Chondrocyte (in vitro differentiated cells): ENCODE measurements around the gene CT47B1. TPM values are rescaled to one million over a fixed set of nuclear protein-coding genes. Genes with fewer than 3 reads are reported as not detected.
A peak's percentile ranks its signal among the peaks of the same experiment; 100 is the strongest.
"Not testable (repeated sequence)": the region's sequence is repeated elsewhere in the genome, so short reads cannot be mapped to it uniquely, and the experiment has no call there.

Source experiments
- DNase-seq: peaks from one replicate; pipeline ENCODE4 v3.0.0; 2021; ENCODE audit warnings: mixed read lengths, low spot score
- H3K27ac Mint-ChIP-seq: one replicate; pipeline ENCODE4 v1.8.0; 2021; ENCODE audit warnings: mild to moderate bottlenecking, moderate library complexity, mixed read lengths; ENCODE audit not compliant: unreplicated experiment
- H3K27me3 Mint-ChIP-seq: 2 replicates; pipeline ENCODE4 v1.8.0; 2021; ENCODE audit warnings: low read depth, mixed read lengths
- H3K36me3 Mint-ChIP-seq: 2 replicates; pipeline ENCODE4 v1.8.0; 2021; ENCODE audit warnings: low read depth, mixed read lengths
- H3K4me1 Mint-ChIP-seq: 2 replicates; pipeline ENCODE4 v1.8.0; 2021; ENCODE audit warnings: low read depth, mild to moderate bottlenecking, mixed read lengths
- H3K4me3 Mint-ChIP-seq: one replicate; pipeline ENCODE4 v1.8.0; 2021; ENCODE audit warnings: mild to moderate bottlenecking, moderate library complexity, mixed read lengths; ENCODE audit not compliant: unreplicated experiment
- H3K9me3 Mint-ChIP-seq: 2 replicates; pipeline ENCODE4 v1.8.0; 2021; ENCODE audit warnings: low read depth, mixed read lengths
- long read RNA-seq: library from polyadenylated mRNA; stranded (forward); transcript quantifications from one replicate; pipeline ENCODE4 v2.0.0, GENCODE V29; 2021
- total RNA-seq: library from RNA; stranded (reverse); gene quantifications from 3 replicates; pipeline ENCODE4 v1.2.1, GENCODE V29; 2021
- TF ChIP-seq, protein P1 (sequence below): fragments of 200-600 bp; sonication (generic); IDR thresholded peaks from 2 replicates; pipeline ENCODE4 v1.5.0; 2021; ENCODE audit warnings: antibody characterized with exemption, mild to moderate bottlenecking, moderate library complexity

The CT47B1 gene
- not detected in 3 replicates for total RNA-seq
- long read RNA-seq = 0 reads

DNA sequence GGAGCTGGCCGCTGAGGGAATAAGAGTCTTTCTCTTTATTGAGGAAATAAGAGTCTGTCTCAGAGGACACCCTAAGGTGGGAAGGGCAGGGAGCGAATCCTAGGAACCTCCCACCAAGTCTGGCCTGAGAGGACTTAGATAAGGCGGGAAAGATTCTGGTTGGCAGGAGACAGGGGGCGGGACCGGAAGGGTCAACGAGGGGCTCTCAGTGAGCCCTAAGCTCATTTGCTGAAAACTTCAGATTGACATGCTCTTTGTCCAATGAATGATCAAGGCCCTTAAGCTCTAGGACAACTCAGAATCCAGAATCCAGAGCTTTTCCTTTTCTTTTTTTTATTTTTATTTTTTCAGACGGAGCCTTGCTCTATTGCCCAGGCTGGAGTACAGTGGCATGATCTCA is at the start of gene CT47B1:
TSS of gene CT47B1 (minus strand) at position 101 of the 400 bp plus-strand sequence. CDS start 196 bp downstream, outside the sequence.
- not testable (repeated sequence) for DNase-seq, H3K27me3 Mint-ChIP-seq, H3K27ac Mint-ChIP-seq, H3K4me1 Mint-ChIP-seq, H3K4me3 Mint-ChIP-seq, H3K36me3 Mint-ChIP-seq
- peaks cover 14% of the 10 kb centered on the region for H3K9me3 Mint-ChIP-seq

DNA sequence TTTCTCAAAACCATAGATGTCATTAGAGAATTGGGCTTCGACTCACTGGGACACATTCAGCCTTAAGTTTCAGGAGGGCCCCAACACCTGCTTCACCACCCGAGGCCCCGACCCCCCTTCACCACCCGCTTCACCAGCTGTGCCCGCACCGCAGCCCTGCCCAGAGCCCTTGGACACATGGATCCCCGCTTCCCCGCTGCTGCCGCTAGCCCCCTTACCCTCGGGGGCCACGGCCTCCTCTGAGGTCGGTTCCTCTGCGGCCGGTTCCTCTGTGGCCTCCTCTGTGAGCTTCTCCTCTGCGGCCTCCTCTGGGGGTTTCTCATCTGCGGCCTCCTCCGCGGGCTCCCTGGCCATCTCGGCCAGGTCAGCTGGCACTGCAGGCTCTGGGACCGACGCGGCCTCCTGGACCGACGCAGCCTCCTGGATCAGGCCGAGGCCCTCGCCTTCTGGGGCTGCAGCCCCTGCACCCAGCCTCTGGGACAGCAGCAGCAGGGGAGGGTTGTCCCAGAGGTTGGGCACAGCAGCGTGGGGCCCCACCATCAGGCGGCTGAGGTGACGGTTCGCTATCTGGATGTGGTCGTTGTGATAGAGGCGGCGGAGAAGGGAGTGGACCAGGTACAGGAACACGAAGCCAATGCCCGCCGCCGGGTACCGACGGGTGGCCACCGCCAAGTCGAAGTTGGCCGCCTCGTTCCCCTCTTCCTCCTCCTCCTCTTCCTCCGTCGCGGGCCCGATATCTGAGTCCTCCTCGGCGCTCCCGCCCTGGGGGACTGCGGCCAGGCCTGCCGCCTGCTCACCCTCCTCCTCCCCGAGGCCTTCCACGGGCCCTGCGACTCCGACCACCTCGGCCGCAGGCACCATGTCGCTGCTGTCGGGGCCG is 748 bp downstream of the CT47B1 start:
- TF ChIP-seq, protein P1, sequence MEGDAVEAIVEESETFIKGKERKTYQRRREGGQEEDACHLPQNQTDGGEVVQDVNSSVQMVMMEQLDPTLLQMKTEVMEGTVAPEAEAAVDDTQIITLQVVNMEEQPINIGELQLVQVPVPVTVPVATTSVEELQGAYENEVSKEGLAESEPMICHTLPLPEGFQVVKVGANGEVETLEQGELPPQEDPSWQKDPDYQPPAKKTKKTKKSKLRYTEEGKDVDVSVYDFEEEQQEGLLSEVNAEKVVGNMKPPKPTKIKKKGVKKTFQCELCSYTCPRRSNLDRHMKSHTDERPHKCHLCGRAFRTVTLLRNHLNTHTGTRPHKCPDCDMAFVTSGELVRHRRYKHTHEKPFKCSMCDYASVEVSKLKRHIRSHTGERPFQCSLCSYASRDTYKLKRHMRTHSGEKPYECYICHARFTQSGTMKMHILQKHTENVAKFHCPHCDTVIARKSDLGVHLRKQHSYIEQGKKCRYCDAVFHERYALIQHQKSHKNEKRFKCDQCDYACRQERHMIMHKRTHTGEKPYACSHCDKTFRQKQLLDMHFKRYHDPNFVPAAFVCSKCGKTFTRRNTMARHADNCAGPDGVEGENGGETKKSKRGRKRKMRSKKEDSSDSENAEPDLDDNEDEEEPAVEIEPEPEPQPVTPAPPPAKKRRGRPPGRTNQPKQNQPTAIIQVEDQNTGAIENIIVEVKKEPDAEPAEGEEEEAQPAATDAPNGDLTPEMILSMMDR = no peak
- no peak for DNase-seq
- Mint-ChIP-seq H3K4me1 (no peaks in the 10 kb centered on the region), H3K27ac (no peak overlapping the region), H3K9me3 (peaks cover 14% of the 10 kb centered on the region), H3K36me3 (no peaks in the 10 kb centered on the region), H3K4me3 (no peak overlapping the region), H3K27me3 (no peaks in the 10 kb centered on the region)

DNA sequence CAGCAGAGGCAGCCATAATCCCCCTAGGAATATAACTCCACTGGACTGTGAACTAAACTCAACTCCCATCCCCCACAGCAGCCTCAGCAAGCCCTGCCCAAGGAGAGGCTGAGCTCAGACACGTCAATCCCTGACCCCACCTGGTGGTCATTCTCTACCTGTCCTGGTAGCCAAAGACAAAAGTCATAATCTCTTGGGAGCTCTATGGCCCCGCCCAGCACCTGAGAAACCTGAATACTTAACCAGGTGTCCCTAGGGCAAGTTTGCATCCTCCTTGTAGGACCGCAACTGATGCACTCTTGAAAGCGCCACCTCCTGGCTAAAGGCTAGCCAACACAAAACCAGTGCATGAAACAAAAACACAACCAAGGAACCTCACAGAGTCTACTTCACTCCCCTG is 18.4 kb downstream of the CT47B1 start:
- no peaks in the 10 kb centered on the region for H3K36me3 Mint-ChIP-seq
- DNase-seq = no peak
- no peaks in the 10 kb centered on the region for H3K27me3 Mint-ChIP-seq
- H3K27ac Mint-ChIP-seq = no peak overlapping the region
- H3K4me1 Mint-ChIP-seq = no peaks in the 10 kb centered on the region
- H3K9me3 Mint-ChIP-seq = peaks cover 20% of the 10 kb centered on the region
- H3K4me3 Mint-ChIP-seq = no peak overlapping the region
- TF ChIP-seq, protein P1 = peak; percentile 37

DNA sequence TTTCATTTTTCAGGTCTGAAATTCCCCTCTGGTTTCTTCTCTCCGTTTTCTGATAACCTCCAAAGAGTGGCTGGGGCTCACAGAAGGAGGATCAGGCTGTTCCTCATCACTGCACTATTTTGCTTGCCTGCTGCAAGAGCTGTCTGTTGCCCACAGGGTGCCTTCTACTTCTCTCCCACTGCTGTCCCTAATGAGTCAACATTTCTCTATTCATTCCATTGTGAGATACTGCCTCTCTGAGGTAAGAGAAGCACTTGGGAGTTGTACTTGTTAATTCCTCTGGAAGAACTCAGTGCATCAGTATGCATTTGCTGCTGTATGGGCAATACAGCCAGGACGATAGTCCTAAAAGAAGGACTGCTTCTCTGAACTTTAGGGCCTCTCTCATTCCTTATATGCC is 34.8 kb downstream of the CT47B1 start:
- H3K27ac Mint-ChIP-seq = no peak overlapping the region
- H3K9me3 Mint-ChIP-seq = peaks cover 21% of the 10 kb centered on the region
- H3K27me3 Mint-ChIP-seq = no peaks in the 10 kb centered on the region
- DNase-seq = no peak
- no peaks in the 10 kb centered on the region for H3K4me1 Mint-ChIP-seq
- H3K4me3 Mint-ChIP-seq = no peak overlapping the region
- H3K36me3 Mint-ChIP-seq = peaks cover 2% of the 10 kb centered on the region
- TF ChIP-seq, protein P1 = no peak

DNA sequence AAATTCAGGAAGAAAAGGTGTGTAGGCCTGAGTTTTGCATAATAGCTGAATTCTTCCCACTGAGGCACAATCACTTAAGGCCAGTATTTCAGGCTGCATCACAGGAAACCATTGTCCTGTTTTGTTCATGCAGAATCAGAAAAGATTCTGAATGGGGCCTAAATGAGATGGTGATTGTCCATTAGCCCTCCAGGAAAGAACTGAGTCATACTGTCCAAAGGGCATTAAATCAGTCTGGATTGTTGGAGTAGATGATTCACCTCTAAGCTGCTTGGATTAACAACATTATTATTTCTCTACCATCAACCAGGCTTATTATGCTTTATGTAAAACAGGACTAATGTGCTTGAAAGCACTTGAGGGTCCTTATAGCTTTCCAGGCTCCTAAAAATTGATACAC is 36.2 kb downstream of the CT47B1 start:
- TF ChIP-seq, protein P1 = no peak
- H3K4me1 Mint-ChIP-seq = no peaks in the 10 kb centered on the region
- peaks cover 19% of the 10 kb centered on the region for H3K9me3 Mint-ChIP-seq
- H3K27me3 Mint-ChIP-seq = no peaks in the 10 kb centered on the region
- no peak overlapping the region for H3K4me3 Mint-ChIP-seq
- DNase-seq = no peak
- no peaks in the 10 kb centered on the region for H3K36me3 Mint-ChIP-seq
- H3K27ac Mint-ChIP-seq = no peak overlapping the region

DNA sequence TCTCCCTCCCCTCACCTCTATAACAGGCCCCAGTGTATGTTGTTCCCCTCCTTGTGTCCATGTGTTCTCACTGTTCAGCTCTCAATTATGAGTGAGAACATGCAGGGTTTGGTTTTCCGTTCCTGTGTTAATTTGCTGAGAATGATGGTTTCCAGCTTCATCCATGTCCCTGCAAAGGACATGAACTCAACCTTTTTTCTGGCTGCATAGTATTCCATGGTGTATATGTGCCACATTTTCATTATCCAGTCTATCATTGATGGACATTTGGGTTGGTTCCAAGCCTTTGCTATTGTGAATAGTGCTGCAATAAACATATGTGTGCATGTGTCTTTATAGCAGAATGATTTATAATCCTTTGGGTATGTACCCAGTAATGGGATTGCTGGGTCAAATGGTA is 48.5 kb downstream of the CT47B1 start:
- H3K9me3 Mint-ChIP-seq = peaks cover 34% of the 10 kb centered on the region
- not testable (repeated sequence) for H3K4me3 Mint-ChIP-seq, H3K4me1 Mint-ChIP-seq, DNase-seq, H3K27ac Mint-ChIP-seq, H3K27me3 Mint-ChIP-seq, H3K36me3 Mint-ChIP-seq
